Body of pancreas (tissue), 4 donors: Measurements from ENCODE around the gene PTPRB. TPM values are rescaled to one million over a fixed set of nuclear protein-coding genes. Genes with fewer than 3 reads are reported as not detected.

Experiments
- ATAC-seq: fragments of 150-250 bp; one replicate; pipeline ENCODE4 v1.9.1; 2016
- DNase-seq, 4 donors: peaks; one replicate each; pipeline ENCODE4 v3.0.0-alpha.2; 2019
- H3K27ac ChIP-seq, 4 donors: fragments of 200-600 bp; sonication (generic); 1 replicate in 3 of 4; 2 replicates in 1 of 4; pipeline versions ENCODE4 v1.5.1 to v1.6.1; 2016 to 2019; ENCODE audit warnings: mild to moderate bottlenecking in 1 of 4, mixed read lengths in 1 of 4, moderate library complexity in 1 of 4
- H3K27me3 ChIP-seq, 2 donors: fragments of 200-600 bp; sonication (generic); one replicate each; pipeline ENCODE4 v1.6.0; 2016; ENCODE audit warnings: mild to moderate bottlenecking in 1 of 2
- H3K36me3 ChIP-seq, 2 donors: fragments of 200-600 bp; sonication (generic); replicated peaks in 1 of 2; 2 replicates each; pipeline ENCODE4 v1.5.1; 2016; ENCODE audit warnings: low read depth in 2 of 2; ENCODE audit not compliant: insufficient read depth in 1 of 2
- H3K4me1 ChIP-seq: fragments of 200-600 bp; sonication (generic); one replicate; pipeline ENCODE4 v1.6.0; 2016
- H3K4me3 ChIP-seq, 2 donors: fragments of 200-600 bp; sonication (generic); 1 replicate in 1 of 2; 2 replicates in 1 of 2; pipeline ENCODE4 v1.5.1; 2016 to 2019
- H3K9me3 ChIP-seq, 3 donors: fragments of 200-600 bp; sonication (generic); 1 replicate in 2 of 3; 2 replicates in 1 of 3; pipeline ENCODE4 v1.5.1; 2016
- CTCF ChIP-seq, 7 experiments: fragments of 450-650 bp in 4 of 7; fragments of 200-600 bp in 3 of 7; sonication (generic) in 3 of 7; IDR thresholded peaks; one replicate each; pipeline ENCODE4 v1.5.1; 2016 to 2019; ENCODE audit warnings: antibody characterized with exemption in 7 of 7
- POLR2A ChIP-seq, 3 donors: fragments of 450-650 bp; IDR thresholded peaks; one replicate each; pipeline ENCODE4 v1.6.1; 2016; ENCODE audit warnings: antibody characterized with exemption in 3 of 3, mild to moderate bottlenecking in 2 of 3
- WGBS, 2 donors: methylation state at CpG; one replicate each; pipeline ENCODE4 v1.1.5; 2017; 5-methylcytosine and 5-hydroxymethylcytosine counted together
- intact Hi-C: fragments of 100-400 bp; cut with DNase I; formaldehyde crosslinking; loops from one replicate; pipeline ENCODE4 v1.15.1; 2023
- total RNA-seq, 2 donors: library from RNA; depleted of rRNA; stranded (reverse); fragments of >200 nt; gene quantifications; one replicate each; pipeline ENCODE4 v1.1.0, GENCODE V29; 2016

Gene PTPRB
- total RNA-seq, 2 donors from 2014 or later: 4.9 to 9.9 TPM

- intact Hi-C loops: no loop called here
- Histone ChIP-seq H3K9me3 (no peaks in the 10 kb centered on the region), H3K27me3 (no peaks in the 10 kb centered on the region), H3K4me3 (no peak overlapping the region), H3K4me1 (peaks cover 11% of the 10 kb centered on the region), H3K27ac (no peak overlapping the region), H3K36me3 (no peaks in the 10 kb centered on the region)
- DNase-seq (no peak), ATAC-seq (no peak)
- TF ChIP-seq POLR2A (IDR thresholded peaks at IDR 0.05) (no peak), CTCF (IDR thresholded peaks at IDR 0.05) (no peak)
Measured at GRCh38 chr12:70607107-70607506, 30.1 kb downstream of the PTPRB start.

- peaks cover 11% of the 10 kb centered on the region for H3K4me1 ChIP-seq
- intact Hi-C loops: no loop called here
- no peak for ATAC-seq
- WGBS, 2 donors: 59 to 72% methylated on average over 5 of the region's 5 CpGs
- no peak for TF ChIP-seq CTCF (IDR thresholded peaks at IDR 0.05)
- no peak for TF ChIP-seq POLR2A (IDR thresholded peaks at IDR 0.05)
- no peaks in the 10 kb centered on the region for H3K36me3 ChIP-seq
- H3K27ac ChIP-seq: no peak overlapping the region
- H3K27me3 ChIP-seq: no peaks in the 10 kb centered on the region
- no peak for DNase-seq
- no peak overlapping the region for H3K4me3 ChIP-seq
- H3K9me3 ChIP-seq: no peaks in the 10 kb centered on the region
Measured at GRCh38 chr12:70605976-70606375, 31.3 kb downstream of the PTPRB start.

GRCh38 chr12:70604662-70605061 is 32.6 kb downstream of the PTPRB start:
- TF ChIP-seq POLR2A (IDR thresholded peaks at IDR 0.05): no peak
- TF ChIP-seq CTCF (IDR thresholded peaks at IDR 0.05): no peak
- WGBS, 2 donors: 73 to 77% methylated on average over 4 of the region's 4 CpGs
- intact Hi-C loops: no loop called here
- no peak overlapping the region for H3K27ac ChIP-seq
- H3K27me3 ChIP-seq: no peaks in the 10 kb centered on the region
- no peak overlapping the region for H3K4me3 ChIP-seq
- no peaks in the 10 kb centered on the region for H3K9me3 ChIP-seq
- H3K4me1 ChIP-seq: peaks cover 5% of the 10 kb centered on the region
- no peak for ATAC-seq
- H3K36me3 ChIP-seq: no peaks in the 10 kb centered on the region
- DNase-seq: no peak

GRCh38 chr12:70603044-70603443 is 34.2 kb downstream of the PTPRB start:
- no peaks in the 10 kb centered on the region for H3K27me3 ChIP-seq
- ATAC-seq: no peak
- 13 to 54% methylated on average over 1 of the region's 1 CpG for WGBS, 2 donors
- no peaks in the 10 kb centered on the region for H3K9me3 ChIP-seq
- no peak overlapping the region for H3K4me3 ChIP-seq
- intact Hi-C loops: no loop called here
- H3K27ac ChIP-seq: no peak overlapping the region
- TF ChIP-seq POLR2A (IDR thresholded peaks at IDR 0.05) (no peak), CTCF (IDR thresholded peaks at IDR 0.05) (no peak)
- H3K4me1 ChIP-seq: no peaks in the 10 kb centered on the region
- no peak for DNase-seq
- no peaks in the 10 kb centered on the region for H3K36me3 ChIP-seq

- H3K4me3 ChIP-seq: no peak overlapping the region
- TF ChIP-seq CTCF (IDR thresholded peaks at IDR 0.05) (no peak), POLR2A (IDR thresholded peaks at IDR 0.05) (no peak)
- DNase-seq (peak in 2 of 4 donors; percentile 12), ATAC-seq (peak; percentile 53)
- intact Hi-C loops: no loop called here
- H3K27ac ChIP-seq: no peak overlapping the region
- WGBS, 2 donors: 11 to 21% methylated on average over 4 of the region's 4 CpGs
- H3K27me3 ChIP-seq: no peaks in the 10 kb centered on the region
- H3K4me1 ChIP-seq: no peaks in the 10 kb centered on the region
- H3K9me3 ChIP-seq: no peaks in the 10 kb centered on the region
- no peaks in the 10 kb centered on the region for H3K36me3 ChIP-seq
Measured at GRCh38 chr12:70598467-70599193, 38.6 kb downstream of the PTPRB start.
